SU-DHL-6 (cell line): ENCODE data around the gene TMPO.

Experiments used
- EZH2phosphoT487 ChIP-seq: fragments of 200-600 bp; sonication (generic), shearing (Covaris generic); conservative IDR thresholded peaks from 2 replicates; pipeline ENCODE4 v1.6.1; 2018; ENCODE audit warnings: mild to moderate bottlenecking, antibody characterized with exemption, low read length, moderate library complexity, mixed read lengths
- TF ChIP-seq, protein P1 (sequence below): fragments of 200-600 bp; sonication (generic); IDR thresholded peaks from one replicate; pipeline ENCODE4 v1.5.1; 2017; ENCODE audit warnings: antibody characterized with exemption, mild to moderate bottlenecking, low read length, moderate library complexity; ENCODE audit not compliant: insufficient read depth, poor library complexity, severe bottlenecking

DNA sequence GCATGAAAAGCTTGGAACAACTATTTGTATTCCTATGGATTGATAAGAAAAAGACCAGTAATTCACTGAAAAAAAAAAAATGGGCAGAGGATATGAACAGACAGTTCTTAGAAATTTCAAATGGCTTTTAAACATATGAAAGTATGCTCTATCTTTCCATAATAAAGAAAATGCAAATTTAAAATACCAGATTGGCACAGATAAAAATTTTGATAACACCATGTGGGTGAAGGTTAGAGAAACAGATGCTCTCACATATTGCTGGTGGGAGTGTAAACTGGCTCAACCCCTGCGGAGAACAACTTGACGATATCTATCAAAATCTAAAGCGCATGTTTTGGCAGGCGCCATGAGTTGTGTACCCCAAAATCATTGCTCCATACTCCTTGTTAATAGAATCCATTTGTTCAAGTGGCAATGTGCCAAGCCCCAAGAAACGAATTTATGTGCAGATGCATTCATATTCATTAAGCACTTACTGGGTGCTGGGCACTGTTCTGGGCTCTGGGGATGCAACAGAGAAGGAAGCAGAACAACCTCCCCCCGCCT lies 29.5 kb upstream of the TMPO start:
- TF ChIP-seq, protein P1, sequence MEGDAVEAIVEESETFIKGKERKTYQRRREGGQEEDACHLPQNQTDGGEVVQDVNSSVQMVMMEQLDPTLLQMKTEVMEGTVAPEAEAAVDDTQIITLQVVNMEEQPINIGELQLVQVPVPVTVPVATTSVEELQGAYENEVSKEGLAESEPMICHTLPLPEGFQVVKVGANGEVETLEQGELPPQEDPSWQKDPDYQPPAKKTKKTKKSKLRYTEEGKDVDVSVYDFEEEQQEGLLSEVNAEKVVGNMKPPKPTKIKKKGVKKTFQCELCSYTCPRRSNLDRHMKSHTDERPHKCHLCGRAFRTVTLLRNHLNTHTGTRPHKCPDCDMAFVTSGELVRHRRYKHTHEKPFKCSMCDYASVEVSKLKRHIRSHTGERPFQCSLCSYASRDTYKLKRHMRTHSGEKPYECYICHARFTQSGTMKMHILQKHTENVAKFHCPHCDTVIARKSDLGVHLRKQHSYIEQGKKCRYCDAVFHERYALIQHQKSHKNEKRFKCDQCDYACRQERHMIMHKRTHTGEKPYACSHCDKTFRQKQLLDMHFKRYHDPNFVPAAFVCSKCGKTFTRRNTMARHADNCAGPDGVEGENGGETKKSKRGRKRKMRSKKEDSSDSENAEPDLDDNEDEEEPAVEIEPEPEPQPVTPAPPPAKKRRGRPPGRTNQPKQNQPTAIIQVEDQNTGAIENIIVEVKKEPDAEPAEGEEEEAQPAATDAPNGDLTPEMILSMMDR = no peak
- TF ChIP-seq EZH2phosphoT487 = no peak
